Activated CD4-positive, CD25-positive, alpha-beta regulatory T cell treated with anti-CD3 and anti-CD28 coated beads, Interleukin-2, amount 50 U/mL, for 16 hours (primary cell): ENCODE measurements around the gene CCDC40.
"Not testable (repeated sequence)": the region's sequence is repeated elsewhere in the genome, so short reads cannot be mapped to it uniquely, and the experiment has no call there.

Experiments
- DNase-seq: peaks from one replicate; pipeline ENCODE4 v3.0.0-alpha.2; 2020; ENCODE audit warnings: low read depth, low spot score

Gene CCDC40

DNA sequence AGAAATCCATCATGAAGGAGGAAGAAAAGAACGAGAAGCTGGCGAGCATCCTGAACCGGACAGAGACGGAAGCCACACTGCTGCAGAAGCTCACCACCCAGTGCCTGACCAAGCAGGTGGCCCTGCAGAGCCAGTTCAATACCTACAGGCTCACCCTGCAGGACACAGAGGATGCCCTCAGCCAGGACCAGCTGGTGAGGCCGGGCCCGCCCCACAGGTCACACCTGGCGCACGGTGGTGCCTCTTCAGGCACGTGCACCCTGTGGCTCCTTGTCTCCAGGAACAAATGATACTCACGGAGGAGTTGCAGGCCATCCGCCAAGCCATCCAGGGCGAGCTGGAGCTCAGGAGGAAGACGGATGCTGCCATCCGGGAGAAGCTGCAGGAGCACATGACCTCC lies 45.2 kb downstream of the CCDC40 start:
- DNase-seq = no peak

GRCh38 chr17:80082403-80083135 lies 46.1 kb downstream of the CCDC40 start:
- DNase-seq = no peak

DNA sequence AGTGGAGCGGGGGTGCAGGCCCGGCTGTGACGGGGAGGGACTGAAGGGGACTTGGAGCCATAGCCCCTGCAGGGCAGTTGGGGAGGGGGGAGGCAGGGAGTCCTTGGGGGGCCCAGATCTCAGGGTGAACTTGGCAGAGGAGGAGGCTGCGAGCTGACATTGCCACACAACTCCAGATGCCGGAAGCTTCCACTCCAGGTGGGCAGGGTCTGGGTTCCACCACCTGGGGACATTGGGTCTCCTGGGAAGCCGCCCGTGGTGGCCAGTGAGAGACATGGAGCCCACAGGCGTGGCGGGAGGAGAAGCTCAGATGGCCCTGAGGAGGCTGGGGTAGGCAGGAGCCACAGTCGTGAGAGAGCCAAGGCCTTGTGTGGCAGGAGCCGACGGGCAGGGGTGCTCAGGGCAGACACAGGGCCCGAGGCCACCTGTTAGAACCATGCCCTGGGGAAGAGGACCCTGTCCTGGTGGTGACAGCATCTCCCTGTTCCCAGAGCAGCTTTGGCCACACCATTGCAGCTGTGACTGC lies 46.8 kb downstream of the CCDC40 start:
- no peak for DNase-seq

- no peak for DNase-seq
Observed at GRCh38 chr17:80084773-80085172, 48.3 kb downstream of the CCDC40 start.

DNA sequence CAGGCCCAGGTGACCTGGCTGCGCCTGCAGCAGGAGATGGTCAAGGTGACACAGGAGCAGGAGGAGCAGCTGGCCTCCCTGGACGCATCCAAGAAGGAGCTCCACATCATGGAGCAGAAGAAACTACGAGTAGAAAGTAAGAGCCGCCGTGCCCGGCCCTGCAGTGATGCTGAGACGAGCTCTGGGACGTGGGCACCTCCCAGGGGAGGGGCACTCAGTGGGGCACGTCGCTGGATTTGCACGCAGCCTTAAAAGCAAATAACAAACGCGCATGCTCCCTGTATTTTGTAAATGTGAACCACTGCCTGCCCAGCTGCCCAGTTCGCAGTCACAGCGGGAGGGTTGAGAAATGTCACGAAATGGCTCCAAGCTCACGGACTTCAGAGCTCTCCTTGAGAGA lies 49.6 kb downstream of the CCDC40 start:
- DNase-seq = no peak

- no peak for DNase-seq
Observed at GRCh38 chr17:80086616-80087015, 50.2 kb downstream of the CCDC40 start.

DNA sequence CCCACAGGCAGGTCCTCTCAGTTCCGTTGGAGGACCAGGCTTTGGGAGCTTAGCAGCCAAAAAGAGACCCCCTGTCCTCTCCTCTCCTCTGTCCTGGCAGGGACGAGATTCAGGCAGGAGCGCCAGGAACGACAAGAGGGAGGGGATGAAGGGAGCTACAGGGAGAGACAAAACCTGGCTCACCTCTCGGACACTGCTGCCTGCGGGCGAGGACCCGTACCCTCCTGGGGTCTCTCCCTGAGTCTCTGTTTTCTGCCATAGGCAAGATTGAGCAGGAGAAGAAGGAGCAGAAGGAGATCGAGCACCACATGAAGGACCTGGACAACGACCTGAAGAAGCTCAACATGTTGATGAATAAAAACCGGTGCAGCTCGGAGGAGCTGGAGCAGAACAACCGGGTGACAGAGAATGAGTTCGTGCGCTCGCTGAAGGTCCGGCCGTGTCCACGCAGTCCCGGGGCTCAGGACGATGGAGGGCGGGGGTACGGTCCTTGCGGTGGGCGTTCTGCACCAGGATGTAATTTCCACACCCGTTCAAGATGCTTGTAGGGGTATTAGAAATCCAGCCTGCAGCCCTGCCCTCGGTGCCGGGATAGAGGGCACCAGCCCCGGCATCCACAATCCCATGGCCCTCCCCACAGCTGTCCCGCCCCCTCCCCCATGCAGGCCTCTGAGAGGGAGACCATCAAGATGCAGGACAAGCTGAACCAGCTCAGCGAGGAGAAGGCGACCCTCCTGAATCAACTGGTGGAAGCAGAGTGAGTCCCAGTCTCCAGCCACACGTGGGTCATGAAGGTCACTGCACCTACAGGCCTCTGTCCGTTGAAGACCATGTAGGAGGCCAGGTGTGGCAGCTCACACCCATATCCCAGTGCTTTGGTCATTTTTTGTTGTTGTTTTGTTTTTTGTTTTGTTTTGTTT lies 51.2 kb downstream of the CCDC40 start:
- no peak for DNase-seq

GRCh38 chr17:80089762-80090161 lies 53.3 kb downstream of the CCDC40 start:
- DNase-seq = no peak

DNA sequence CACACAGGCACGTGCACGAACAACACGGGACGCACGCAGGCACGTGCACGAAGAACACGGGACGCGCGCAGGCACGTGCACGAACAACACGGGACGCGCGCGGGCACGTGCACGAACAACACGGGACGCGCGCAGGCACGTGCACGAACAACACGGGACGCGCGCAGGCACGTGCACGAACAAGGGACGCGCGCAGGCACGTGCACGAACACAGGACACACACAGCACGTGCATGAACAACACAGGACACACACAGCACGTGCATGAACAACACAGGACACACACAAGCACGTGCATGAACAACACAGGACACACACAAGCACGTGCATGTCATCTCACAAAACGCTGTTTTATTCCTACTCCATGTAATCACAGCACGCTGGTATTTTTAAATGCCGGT lies 53.7 kb downstream of the CCDC40 start:
- not testable (repeated sequence) for DNase-seq

- DNase-seq = no peak
Observed at GRCh38 chr17:80091376-80091775, 54.9 kb downstream of the CCDC40 start.

- DNase-seq = no peak
Observed at GRCh38 chr17:80092959-80093358, 56.5 kb downstream of the CCDC40 start.

DNA sequence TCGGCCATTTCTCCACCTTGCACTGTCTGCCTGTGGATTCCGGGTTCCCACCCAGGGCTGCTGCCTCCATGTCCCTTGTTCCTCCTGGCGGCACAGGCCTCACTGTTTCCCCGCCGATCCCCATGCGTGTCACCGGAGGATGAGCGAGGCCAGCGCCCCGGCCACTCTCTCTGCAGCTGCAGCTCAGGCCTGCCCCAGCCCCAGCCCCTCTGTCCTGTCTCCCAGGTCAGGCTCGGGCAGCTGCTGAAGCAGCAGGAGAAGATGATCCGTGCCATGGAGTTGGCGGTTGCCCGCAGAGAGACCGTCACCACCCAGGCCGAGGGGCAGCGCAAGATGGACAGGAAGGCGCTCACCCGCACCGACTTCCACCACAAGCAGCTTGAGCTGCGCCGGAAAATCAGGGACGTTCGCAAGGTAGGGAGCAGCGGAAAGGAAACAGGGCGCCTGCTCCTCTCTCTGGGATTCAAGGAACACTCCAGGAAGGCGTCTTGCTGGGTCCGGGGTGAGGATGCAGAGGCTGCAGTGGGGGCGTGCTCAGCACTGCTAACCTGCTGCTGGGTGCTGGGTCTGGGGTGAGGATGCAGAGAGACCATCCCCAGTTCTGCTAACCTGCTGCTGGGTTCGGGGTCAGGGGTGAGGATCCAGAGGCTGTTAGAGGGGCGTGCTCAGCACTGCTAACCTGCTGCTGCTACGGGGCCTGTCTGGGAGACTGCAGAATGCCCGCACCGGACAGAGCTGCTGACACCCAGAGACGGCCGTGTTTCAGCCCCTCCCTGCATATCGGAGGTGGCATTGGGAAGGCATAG lies 58.8 kb downstream of the CCDC40 start:
- no peak for DNase-seq

GRCh38 chr17:80095844-80096475 lies 59.5 kb downstream of the CCDC40 start:
- no peak for DNase-seq

- no peak for DNase-seq
Observed at GRCh38 chr17:80096561-80097021, 60.1 kb downstream of the CCDC40 start.

- DNase-seq = no peak
Observed at GRCh38 chr17:80097127-80097621, 60.7 kb downstream of the CCDC40 start.

GRCh38 chr17:80097844-80098691 lies 61.6 kb downstream of the CCDC40 start:
- DNase-seq = no peak

DNA sequence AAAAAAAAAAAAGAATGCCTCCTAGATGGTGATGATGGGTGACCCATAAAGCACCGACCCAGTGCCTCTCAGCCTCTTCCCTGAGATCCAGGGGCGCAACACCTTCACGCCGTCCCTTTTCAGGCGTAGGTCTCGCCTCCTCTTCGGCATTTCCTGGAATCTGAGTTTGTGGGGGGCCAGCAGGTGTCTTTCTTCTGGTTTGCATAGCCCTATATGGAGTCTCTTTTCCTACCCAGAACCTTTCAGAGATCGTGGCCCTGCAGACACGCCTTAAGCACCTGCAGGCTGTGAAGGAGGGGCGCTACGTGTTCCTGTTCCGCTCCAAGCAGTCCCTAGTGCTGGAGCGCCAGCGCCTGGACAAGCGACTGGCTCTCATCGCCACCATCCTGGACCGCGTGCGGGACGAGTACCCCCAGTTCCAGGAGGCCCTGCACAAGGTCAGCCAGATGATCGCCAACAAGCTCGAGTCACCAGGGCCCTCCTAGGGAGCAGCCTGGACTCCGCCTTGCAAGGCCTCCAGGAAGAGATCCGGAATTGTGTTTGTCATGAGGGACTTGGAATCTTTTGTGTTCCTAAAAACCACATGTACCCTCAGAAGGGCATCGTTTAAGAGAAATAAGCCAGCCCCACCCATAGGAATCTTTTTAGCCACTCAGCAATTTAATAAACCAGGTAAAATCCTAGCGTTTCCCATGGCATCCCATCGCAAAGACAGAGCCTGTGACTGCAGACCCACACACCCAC lies 63.0 kb downstream of the CCDC40 start:
- DNase-seq = no peak

GRCh38 chr17:80100035-80100323 lies 63.5 kb downstream of the CCDC40 start:
- DNase-seq = no peak
